Lung (tissue), 12 donors: ENCODE data around the gene AIF1. TPM values are rescaled to one million over a fixed set of nuclear protein-coding genes. Genes with fewer than 3 reads are reported as not detected.

Source experiments
- ATAC-seq: fragments of 200-7000 bp; cut with Tn5 transposase; one replicate; pipeline ENCODE4 v1.9.1; 2020; ENCODE audit warnings: moderate number of reproducible peaks; ENCODE audit not compliant: insufficient read depth, low FRiP score
- DNase-seq, 3 donors: peaks; one replicate each; pipeline ENCODE4 v3.0.0-alpha.2; 2013 to 2017
- H3K27ac ChIP-seq, 2 donors: one replicate each; pipeline ENCODE4 v1.5.1; 2013; ENCODE audit warnings: mild to moderate bottlenecking in 2 of 2, moderate library complexity in 2 of 2, control low read depth in 1 of 2, inconsistent platforms in 1 of 2, low read depth in 1 of 2, low read length in 1 of 2
- H3K27me3 ChIP-seq, 3 donors: one replicate each; pipeline ENCODE4 v1.5.1; 2013; ENCODE audit warnings: low read length in 2 of 3; ENCODE audit not compliant: control insufficient read depth in 3 of 3, insufficient read depth in 3 of 3
- H3K36me3 ChIP-seq, 4 donors: one replicate each; pipeline ENCODE4 v1.5.1; 2013; ENCODE audit warnings: low read length in 4 of 4, mild to moderate bottlenecking in 1 of 4, moderate library complexity in 1 of 4; ENCODE audit not compliant: control insufficient read depth in 4 of 4, insufficient read depth in 4 of 4
- H3K4me1 ChIP-seq, 5 donors: one replicate each; pipeline ENCODE4 v1.5.1; 2013; ENCODE audit warnings: low read length in 5 of 5, mild to moderate bottlenecking in 2 of 5, moderate library complexity in 1 of 5; ENCODE audit not compliant: control insufficient read depth in 5 of 5, insufficient read depth in 5 of 5
- H3K4me3 ChIP-seq: one replicate; pipeline ENCODE4 v1.5.1; 2013; ENCODE audit warnings: mild to moderate bottlenecking, control low read depth, moderate library complexity
- H3K9ac ChIP-seq, 2 donors: one replicate each; pipeline ENCODE4 v1.5.1; 2013; ENCODE audit warnings: low read length in 2 of 2, control low read depth in 1 of 2; ENCODE audit not compliant: insufficient read depth in 1 of 2
- H3K9me3 ChIP-seq, 4 donors: one replicate each; pipeline ENCODE4 v1.5.1; 2013; ENCODE audit warnings: low read length in 3 of 4, mild to moderate bottlenecking in 1 of 4, moderate library complexity in 1 of 4; ENCODE audit not compliant: control insufficient read depth in 4 of 4, insufficient read depth in 3 of 4
- WGBS, 2 donors: extraction: QIAGEN DNeasy Blood & Tissue Kit; methylation state at CpG; one replicate each; pipeline ENCODE4 v1.1.7; 2013; 5-methylcytosine and 5-hydroxymethylcytosine counted together
- polyA plus RNA-seq, 2 donors: library from polyadenylated mRNA; stranded (reverse); fragments of 200-250 nt; gene quantifications; one replicate each; pipeline ENCODE4 v1.2.1, GENCODE V29; 2013
- total RNA-seq, 2 donors: library from RNA; depleted of rRNA in 1 of 2; stranded (reverse); fragments of >200 nt in 1 of 2; gene quantifications; one replicate each; pipeline ENCODE4 v1.2.1, GENCODE V29; 2014 to 2021
- TF ChIP-seq, protein P1 (sequence below): IDR thresholded peaks from 2 replicates; pipeline ENCODE4 v1.5.1; 2012; ENCODE audit warnings: mild to moderate bottlenecking; ENCODE audit errors: control extremely low read depth, extremely low read depth
- donor health status: control.
- donor health status: control.
- donor health status: Bipolar disorder and iron deficiency.
- donor health status: healthy.
- donor health status: DM: yes; HTN: yes; CAD: no.

AIF1 gene
- total and polyA plus RNA-seq, 4 donors: 38.7 to 345 (median 88.0) TPM

DNA sequence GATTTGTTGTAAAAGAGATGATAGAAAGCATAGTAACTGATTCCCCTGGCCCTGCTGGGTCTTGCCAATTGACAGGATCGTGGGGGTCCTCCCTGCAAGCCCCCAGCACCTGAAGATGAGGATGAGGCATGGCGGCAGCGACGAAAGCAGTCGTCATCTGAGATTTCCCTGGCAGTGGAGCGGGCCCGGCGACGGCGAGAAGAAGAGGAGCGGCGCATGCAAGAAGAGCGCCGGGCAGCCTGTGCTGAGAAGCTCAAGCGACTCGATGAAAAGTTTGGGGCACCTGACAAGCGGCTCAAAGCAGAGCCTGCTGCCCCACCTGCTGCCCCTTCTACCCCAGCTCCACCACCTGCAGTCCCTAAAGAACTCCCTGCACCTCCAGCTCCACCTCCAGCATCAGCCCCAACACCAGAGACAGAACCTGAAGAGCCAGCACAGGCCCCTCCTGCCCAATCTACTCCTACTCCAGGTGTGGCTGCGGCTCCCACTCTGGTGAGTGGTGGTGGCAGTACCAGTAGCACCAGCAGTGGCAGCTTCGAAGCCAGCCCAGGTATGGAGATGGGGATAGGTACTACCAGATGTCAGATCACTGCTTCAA is 12.8 kb downstream of the AIF1 start:
- Histone ChIP-seq H3K27ac (no peak overlapping the region), H3K4me1 (peaks cover 0 to 2% (median 0%) of the 10 kb centered on the region in 5 donors), H3K4me3 (no peak overlapping the region), H3K9me3 (no peaks in the 10 kb centered on the region), H3K9ac (no peak overlapping the region), H3K36me3 (peaks cover 44 to 84% (median 75%) of the 10 kb centered on the region in 4 donors), H3K27me3 (no peaks in the 10 kb centered on the region)
- DNase-seq (no peak), ATAC-seq (no peak)
- WGBS, 2 donors: 96% methylated on average over 18 to 19 of the region's 19 CpGs
- TF ChIP-seq, protein P1, sequence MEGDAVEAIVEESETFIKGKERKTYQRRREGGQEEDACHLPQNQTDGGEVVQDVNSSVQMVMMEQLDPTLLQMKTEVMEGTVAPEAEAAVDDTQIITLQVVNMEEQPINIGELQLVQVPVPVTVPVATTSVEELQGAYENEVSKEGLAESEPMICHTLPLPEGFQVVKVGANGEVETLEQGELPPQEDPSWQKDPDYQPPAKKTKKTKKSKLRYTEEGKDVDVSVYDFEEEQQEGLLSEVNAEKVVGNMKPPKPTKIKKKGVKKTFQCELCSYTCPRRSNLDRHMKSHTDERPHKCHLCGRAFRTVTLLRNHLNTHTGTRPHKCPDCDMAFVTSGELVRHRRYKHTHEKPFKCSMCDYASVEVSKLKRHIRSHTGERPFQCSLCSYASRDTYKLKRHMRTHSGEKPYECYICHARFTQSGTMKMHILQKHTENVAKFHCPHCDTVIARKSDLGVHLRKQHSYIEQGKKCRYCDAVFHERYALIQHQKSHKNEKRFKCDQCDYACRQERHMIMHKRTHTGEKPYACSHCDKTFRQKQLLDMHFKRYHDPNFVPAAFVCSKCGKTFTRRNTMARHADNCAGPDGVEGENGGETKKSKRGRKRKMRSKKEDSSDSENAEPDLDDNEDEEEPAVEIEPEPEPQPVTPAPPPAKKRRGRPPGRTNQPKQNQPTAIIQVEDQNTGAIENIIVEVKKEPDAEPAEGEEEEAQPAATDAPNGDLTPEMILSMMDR: no peak

DNA sequence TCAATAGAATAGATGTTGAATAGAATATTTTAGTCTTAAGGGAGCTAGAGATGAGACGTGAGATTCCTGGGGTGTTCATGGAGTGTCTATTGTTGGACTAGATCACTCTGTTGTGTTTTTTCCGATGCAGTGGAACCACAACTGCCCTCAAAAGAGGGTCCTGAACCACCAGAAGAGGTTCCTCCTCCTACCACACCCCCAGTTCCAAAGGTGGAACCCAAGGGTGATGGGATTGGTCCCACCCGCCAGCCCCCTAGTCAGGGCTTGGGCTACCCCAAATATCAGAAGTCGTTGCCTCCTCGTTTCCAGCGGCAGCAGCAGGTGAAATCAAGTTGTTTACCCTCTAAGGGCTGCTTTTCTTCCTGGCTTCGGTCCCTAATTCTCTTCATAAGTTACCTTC is 14.0 kb downstream of the AIF1 start:
- Histone ChIP-seq H3K9me3 (no peaks in the 10 kb centered on the region), H3K4me1 (no peaks in the 10 kb centered on the region), H3K9ac (no peak overlapping the region), H3K4me3 (no peak overlapping the region), H3K27ac (no peak overlapping the region), H3K36me3 (peaks cover 52 to 90% (median 77%) of the 10 kb centered on the region in 4 donors), H3K27me3 (no peaks in the 10 kb centered on the region)
- ATAC-seq: no peak
- 91 to 94% methylated on average over 7 of the region's 7 CpGs for WGBS, 2 donors
- TF ChIP-seq, protein P1: no peak
- DNase-seq: no peak

DNA sequence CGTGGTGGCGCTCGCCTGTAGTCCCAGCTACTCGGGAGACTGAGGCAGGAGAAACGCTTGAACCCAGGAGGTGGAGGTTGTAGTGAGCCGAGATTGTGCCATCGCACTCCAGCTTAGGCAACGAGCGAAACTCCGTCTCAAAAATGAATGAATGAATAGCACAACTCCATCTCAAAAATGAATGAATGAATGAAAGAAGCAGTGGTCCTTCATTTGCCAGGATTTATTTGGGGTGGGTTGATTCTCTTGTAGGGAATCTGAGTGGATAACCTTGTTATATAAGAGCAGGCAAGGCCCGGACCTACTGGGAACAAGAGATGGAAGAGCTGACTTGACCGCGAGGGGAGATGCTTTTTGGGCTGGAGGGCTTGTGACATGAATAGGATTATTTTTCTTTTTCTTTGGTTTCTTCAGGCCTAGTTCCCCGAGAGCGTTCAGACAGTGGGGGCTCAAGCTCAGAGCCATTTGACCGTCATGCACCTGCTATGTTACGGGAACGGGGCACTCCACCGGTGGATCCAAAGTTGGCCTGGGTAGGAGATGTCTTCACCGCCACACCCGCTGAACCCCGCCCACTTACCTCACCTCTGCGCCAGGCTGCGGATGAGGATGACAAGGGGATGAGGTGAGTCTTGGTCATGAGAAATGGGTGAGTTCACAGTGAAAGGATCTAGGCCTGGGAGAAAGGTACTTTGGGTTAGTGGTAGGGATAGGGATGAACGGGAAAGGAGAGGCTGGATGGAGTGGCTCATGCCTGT is 15.3 kb downstream of the AIF1 start:
- no peaks in the 10 kb centered on the region for H3K4me1 ChIP-seq
- TF ChIP-seq, protein P1: no peak
- DNase-seq (no peak), ATAC-seq (no peak)
- H3K27ac ChIP-seq: no peak overlapping the region
- H3K9ac ChIP-seq: no peak overlapping the region
- peaks cover 55 to 91% (median 78%) of the 10 kb centered on the region in 4 donors for H3K36me3 ChIP-seq
- WGBS, 2 donors: 93 to 96% methylated on average over 25 of the region's 25 CpGs
- H3K9me3 ChIP-seq: no peaks in the 10 kb centered on the region
- H3K27me3 ChIP-seq: no peaks in the 10 kb centered on the region
- H3K4me3 ChIP-seq: no peak overlapping the region
